Frontal cortex (tissue), 4 donors: ENCODE data around the gene SLC26A11. TPM values are rescaled to one million over a fixed set of nuclear protein-coding genes. Genes with fewer than 3 reads are reported as not detected.
"Not testable (repeated sequence)": the region's sequence is repeated elsewhere in the genome, so short reads cannot be mapped to it uniquely, and the experiment has no call there.

Experiments used
- DNase-seq, 2 donors: peaks; one replicate each; pipeline ENCODE4 v3.0.0; 2012; ENCODE audit warnings: low spot score in 2 of 2
- FAIRE-seq: peaks from 2 replicates; lab custom pipeline; 2012; peaks lifted over from hg19 to GRCh38; lab: Jason Lieb, UNC
- total RNA-seq: library from RNA; depleted of rRNA; stranded (reverse); fragments of >200 nt; gene quantifications from one replicate; pipeline ENCODE4 v1.2.3, GENCODE V29; 2014
- donor health status: control.
- donor health status: control.
- donor health status: control.

The SLC26A11 gene
- total RNA-seq, 1 donor from 2014 or later = 9.8 TPM

DNA sequence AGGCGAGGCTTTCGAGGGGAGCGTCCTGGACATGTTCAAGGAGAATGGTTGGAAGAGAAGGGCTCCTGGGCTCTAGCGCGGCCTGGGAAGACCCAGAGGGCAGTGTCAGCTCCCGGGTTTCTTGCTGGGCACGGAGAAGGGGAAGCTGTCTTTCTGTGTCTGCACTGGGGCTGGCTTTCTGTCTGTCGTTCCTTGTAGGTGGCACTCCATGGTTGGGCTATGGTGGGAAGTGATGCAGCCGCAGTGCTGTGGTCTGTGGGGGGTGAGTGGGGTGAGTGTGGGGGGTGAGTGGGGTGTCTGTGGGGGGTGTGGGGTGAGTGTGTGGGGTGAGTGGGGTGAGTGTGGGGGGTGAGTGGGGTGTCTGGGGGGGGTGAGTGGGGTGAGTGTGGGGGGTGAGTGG, 54.1 kb downstream of the SLC26A11 start:
- FAIRE-seq = no peak

DNA sequence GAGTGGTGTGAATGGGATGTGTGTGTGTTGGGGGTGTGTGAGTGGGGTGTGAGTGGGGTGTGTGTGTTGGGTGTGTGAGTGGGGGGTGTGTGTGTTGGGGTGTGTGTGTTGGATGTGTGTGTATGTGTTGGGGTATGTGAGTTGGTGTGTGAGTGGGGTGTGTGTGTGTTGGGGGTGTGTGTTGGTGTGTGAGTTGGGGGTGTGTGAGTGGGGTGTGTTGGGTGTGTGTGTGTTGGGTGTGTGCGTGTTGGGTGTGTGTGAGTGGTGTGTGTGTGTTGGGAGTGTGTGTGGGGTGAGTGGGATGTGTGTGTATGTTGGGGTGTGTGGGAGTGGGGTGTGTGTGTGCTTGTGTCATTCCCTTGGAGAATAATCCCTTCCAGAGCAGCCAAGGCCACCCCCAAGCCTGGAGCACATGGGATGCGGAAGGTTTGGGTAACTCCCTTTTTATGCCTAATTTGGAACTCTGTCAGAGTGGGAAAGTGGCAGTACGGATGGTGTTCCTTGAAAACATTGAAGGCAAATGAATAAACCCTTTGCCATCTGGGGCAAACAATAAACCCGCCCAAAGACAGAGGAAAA, 54.7 kb downstream of the SLC26A11 start:
- DNase-seq (no peak), FAIRE-seq (no peak)

More for the DNA sequence above, 54.1 kb downstream of the SLC26A11 start:
- no peak for DNase-seq

DNA sequence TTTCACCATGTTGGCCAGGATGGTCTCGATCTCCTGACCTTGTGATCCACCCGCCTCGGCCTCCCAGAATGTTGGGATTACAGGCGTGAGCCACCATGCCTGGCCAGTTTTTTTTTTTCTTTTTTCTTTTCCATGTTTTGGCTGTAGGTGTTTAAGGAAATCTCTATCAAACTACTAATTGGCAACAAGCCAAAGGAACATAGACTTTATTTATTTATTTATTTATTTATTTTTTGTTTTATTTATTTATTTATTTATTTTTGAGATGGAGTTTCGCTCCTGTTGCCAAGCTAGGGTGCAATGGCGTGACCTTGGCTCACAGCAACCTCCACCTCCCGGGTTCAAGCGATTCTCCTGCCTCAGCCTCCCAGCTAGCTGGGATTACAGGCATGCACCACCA, 55.6 kb downstream of the SLC26A11 start:
- not testable (repeated sequence) for DNase-seq, FAIRE-seq

DNA sequence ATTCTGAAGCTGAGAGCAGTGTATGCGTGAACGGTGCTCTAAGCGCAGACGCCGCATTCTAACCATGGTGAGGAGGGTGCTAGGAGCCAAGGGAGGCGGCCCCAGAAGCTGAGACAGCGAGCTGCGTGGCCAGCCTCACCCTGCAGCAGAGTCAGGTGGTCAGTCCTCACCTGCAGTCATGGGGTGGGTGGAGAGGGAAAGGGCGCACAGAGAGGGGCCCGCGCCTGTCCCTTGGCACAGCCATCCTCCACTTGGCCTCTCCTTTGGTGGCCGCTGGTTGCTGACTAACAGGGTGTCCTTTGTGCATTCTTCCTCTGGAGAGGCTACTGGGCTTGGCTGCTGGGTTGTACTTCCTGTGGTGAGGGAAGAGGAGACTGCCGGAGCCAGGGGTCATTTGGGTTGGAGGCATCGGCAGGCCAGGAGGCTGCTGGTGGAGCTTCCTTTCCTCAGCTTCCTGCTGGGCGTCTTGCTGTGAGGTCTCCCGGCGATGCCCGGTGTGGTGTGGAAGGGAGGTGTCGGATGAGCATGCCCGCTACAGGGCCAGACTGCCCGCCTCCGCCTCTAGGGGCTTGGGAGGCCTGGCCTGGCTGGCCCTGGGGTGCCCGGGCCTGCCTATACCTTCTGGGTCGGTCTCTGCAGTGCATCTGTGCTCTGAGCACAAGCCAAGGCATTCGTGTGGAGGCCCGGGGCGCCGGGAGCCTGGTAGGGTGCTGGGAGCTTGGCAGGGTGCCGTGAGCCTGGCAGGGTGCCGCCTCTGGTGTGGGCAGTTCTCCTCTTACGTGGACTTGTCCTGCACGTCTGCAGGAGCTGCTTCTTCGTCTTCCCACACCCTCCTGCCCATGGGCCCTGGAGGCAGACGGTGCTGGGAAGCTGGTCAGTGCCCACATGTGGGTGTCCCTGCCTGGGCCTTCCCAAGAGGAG, 57.8 kb downstream of the SLC26A11 start:
- FAIRE-seq (no peak), DNase-seq (peak in 1 of 2 donors; percentile 66)

DNA sequence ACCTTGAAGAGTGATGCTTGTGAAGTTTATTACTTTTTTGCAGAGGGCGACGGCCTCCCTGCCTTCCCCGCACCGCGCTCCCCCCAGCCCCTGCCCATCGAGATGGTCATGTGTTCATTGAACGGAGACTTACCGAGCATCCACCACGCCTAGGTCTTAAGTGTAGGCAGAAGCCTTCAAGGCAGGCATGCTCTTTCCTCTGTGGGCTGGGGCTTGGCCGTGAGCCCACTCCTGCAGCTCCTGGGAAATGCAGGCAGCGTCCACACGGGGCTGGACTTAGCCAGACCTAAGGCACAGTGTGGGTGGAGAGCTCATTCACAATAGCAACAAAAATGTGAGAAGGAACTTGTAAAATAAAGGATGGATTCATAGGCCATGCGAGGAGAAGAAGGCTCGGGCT, 59.7 kb downstream of the SLC26A11 start:
- DNase-seq (no peak), FAIRE-seq (no peak)

DNA sequence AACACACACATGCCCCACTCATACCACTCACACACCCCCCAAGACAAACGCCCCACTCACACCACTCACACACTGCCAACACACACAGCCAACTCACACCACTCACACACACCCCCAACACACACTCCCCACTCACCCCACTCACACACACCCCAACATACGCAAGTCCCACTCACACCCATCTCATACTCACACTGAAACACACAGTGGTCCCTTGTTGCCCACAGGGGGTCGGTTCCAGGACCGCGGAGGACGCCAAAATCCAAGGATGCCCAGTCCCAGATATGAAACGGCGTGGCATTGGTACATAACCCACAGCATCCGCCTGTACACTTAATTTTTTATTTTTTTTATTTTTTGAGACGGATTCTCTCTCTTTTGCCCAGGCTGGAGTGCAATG, 61.3 kb downstream of the SLC26A11 start:
- no peak for DNase-seq
- FAIRE-seq = no peak

DNA sequence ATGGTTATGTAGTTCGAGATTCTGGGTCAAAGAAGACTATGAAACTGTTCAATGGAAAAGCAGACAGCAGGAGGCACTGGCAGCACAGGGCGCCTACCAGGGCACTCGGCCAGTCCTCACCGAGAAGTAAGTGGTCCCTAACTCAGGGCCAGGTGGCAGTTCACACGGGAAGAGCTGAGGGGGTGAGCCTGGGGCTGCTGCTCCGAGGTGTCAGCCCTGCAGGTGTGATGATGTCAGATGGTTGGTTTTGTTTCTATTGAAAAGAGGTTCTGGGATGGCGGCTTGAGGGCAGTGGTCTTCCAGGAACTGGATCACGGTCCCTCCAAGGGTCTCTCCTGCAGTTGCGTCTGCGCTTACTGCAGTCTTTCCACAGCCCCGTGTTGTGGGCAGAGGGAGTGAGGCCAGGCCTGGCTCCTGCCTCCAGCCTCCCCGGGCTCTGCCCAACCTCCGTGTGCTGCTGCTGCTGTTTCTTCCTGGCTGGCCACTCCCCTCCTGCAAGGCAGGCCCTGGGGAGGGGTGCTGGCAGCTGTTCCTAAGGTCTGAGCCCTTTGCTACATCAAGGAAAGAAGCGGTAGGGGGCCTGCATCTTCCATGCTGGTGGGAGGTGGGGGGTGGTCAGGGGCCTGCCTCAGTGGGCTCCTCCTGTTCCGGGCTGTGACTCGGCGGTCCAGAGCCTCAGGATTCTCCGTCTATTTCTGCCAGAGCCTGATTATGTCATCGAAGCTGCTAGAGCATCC, 63.1 kb downstream of the SLC26A11 start:
- DNase-seq (no peak), FAIRE-seq (no peak)

DNA sequence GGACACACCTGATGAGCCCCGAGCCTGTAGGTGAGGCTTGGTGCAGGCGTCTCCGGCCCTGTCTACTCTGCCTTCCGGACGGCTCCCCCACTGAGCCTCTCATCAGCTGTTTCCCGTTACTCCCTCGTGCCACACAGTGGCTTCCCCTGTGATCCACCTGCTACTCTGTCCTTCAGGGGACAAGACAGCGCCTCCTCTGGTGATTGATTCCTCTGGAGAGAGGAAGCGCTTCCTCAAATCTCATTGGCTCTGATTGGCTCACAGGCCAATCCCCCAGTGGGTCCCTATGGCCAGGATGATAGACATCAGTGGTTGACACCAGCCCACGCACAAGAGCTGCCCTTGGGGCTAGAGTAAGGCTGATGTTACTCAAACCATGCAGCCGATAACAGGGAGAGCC, 64.4 kb downstream of the SLC26A11 start:
- DNase-seq = no peak
- no peak for FAIRE-seq

DNA sequence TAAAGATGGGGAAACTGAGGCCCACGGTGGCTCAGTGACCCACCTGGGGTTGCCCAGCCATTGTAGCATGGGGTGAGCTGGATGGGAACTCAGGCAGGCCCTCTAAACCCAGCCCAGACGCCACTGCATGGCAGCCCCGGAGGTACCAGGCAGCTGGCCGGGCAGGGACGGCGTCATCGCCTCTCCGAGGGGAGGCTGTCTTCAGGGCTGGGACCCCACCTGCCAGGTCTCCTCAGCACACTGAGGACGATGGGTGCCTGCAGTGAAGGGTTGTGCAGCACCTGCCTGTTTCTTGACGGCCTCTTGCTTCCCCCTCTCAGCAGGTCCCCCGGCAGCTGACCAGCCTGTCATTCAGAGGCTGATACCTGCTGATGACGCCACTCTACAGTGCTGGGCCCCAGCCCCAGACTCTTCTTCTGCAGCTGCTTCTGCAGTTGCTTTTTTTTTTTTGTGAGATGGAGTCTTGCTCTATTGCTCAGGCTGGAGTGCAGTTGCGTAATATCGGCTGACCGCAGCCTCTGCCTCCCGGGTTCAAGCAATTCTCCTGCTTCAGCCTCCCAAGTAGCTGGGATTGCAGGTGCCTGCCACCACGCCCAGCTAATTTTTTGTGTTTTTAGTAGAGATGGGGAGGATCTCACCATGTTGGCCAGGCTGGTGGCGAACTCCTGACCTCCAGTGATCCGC, 65.2 kb downstream of the SLC26A11 start:
- FAIRE-seq (no peak), DNase-seq (no peak)

DNA sequence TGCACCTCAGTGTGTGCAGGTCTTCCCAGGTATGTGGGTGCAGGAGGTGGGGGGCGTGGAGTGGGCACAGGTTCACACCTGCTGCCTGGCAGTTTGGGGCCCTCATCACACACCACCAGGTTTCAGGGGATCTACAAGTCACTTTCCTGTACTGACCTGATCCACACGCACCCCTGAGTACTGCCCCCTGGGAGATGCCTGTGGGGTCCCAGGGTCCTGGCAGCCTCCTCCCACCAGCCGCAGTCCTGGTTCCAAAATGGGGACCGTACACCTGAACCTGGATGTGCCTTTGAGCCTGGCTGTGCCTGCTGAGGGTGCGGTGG, 66.4 kb downstream of the SLC26A11 start:
- no peak for FAIRE-seq
- no peak for DNase-seq

DNA sequence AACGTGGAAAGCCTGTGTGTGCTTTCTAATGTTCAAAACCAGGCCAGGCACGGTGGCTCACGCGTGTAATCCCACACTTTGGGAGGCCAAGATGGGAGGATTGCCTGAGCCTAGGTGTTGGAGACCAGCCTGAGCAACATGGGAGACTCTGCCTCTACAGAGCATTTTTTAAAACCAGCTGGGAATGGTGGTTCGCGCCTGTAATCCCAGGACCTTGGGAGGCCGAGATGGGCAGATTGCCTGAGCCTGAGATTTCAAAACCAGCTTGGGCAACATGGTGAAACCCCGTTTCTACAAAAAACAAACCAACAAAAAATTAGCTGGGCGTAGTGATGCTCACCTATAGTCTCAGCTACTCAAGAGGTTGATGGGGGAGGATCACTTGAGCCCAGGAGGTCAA, 66.8 kb downstream of the SLC26A11 start:
- DNase-seq (no peak), FAIRE-seq (no peak)

DNA sequence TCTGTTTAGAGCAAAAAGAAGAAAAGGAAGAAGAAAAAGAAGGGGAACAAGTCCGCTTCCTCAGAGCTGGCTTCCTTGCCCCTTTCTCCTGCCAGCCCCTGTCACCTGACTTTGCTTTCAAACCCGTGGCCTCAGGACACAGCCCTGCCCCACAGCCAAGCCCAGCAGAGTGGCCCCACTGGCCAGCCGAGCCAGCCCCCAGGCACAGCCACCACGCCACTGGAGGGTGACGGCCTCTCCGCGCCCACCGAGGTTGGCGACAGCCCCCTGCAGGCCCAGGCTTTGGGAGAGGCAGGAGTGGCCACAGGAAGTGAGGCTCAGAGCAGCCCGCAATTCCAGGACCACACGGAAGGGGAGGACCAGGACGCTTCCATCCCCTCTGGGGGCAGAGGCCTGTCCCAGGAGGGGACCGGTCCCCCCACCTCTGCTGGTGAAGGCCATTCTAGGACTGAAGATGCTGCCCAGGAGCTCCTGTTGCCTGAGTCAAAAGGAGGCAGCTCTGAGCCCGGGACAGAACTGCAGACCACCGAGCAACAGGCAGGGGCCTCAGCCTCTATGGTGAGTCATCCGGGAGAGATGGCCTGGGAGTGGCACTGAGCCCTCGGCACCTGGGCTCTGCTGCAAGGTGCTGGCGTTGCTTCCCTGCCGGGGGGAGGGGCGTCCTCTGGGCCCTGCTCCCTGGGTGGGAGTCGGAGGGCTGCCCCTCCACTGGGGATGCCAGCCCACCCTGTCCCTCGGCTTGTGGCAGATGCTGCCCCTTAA, 67.8 kb downstream of the SLC26A11 start:
- no peak for DNase-seq
- FAIRE-seq = no peak

DNA sequence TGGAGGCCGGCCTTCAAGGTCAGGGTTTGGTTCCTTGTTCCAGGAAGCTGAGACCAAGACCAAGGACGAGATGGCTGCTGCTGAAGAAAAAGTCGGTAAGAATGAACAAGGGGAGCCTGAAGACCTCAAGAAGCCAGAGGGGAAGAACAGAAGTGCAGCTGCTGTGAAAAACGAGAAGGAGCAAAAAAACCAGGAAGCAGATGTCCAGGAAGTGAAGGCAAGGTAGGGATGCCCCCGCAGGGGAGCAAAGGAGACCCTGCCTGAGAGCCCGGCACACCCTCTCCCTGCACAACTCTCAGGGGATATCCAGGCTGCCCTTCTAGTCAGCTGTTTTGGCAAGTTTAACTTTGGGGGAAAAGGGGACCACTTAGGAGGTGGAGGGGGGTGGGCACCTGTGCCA, 69.4 kb downstream of the SLC26A11 start:
- DNase-seq (no peak), FAIRE-seq (no peak)

DNA sequence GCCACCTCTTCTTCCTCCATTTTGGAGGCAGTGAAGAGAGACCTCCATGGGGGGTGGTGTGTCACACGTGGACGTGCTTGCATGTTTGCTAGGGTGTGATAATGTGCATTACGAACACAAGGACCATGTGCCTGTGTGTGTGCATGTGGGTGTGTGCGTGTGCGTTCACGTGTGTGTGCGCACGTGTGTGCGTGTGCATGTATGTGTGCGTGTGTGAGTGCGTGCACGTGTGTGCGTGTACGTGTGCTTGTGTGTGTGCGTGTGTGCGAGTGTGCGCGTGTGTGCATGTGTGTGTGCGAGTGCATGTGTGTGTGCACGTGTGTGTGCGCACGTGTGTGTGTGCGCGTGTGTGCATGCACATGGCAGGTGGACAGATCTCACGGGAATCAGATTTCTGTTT, 69.9 kb downstream of the SLC26A11 start:
- FAIRE-seq = no peak
- DNase-seq = no peak

DNA sequence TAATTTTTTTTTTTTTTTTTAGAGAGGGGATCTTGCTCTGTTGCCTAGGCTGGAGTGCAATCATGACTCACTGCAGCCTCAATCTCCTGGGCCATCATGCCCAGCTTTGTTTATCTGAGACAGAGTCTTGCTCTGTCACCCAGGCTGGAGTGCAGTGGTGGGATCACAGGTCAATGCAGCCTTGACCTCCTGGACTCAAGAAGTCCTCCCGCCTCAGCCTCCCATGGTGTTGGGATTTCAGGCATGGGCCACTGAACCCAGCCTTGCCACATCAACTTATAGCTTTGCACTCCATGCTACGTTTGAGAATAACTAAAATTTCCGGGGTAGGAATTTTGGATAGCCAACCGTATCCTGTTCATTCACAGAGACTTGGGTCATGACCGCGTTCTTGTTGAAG, 71.0 kb downstream of the SLC26A11 start:
- DNase-seq (no peak), FAIRE-seq (no peak)

DNA sequence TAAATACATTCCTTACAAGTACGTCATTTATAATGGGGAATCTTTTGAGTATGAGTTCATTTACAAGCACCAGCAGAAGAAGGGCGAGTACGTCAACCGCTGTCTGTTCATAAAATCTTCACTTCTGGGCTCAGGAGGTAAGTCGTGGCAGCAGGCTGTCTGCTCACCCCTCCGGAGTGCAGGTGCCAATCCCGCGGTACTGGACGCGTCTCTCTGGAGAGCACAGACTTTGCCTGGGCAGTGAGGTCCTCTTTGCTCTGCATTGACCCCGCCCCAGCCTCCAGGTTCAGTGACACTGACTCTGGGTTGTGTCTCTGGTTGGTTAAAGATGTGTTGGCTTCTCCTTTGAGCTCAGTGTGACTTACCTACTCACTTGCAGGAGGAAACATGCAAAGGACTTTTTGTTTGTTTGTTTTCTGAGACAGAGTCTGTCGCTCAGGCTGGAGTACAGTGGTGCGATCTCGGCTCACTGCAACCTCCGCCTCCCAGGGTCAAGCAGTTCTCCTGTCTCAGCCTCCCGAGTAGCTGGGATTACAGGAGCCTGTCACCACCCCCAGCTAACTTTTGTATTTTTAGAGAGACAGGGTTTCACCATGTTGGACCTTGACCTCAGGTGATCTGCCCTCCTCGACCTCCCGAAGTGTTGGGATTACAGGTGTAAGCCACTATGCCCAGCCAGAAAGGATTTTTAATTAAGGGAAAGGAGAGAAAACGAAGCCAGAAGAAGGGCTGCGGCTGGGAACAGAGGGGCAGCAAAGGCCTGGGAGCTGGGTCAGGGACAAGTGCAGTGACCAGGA, 71.7 kb downstream of the SLC26A11 start:
- DNase-seq (no peak), FAIRE-seq (no peak)

DNA sequence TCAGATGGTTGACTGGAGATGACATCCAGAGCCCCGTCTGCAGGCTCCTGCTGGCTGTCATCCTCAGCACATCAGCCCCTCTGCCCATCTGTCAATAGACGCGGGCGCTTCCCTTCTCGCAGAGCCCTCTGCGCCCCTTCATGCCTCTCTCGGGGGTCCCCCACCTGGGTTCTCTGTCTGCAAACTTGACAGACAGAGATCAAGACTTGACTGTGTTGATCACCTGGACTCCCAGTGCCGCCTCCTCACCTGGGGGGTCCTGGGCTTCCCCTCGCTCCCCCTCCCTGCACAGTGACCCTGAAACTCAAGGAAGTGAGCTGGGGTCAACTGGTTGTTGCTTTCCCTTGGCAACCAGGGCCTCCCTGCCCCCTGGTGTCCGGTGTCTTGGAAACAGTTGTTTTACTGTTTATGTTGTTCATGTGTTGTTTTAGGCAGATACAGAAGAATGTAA, 72.3 kb downstream of the SLC26A11 start:
- DNase-seq (no peak), FAIRE-seq (no peak)

DNA sequence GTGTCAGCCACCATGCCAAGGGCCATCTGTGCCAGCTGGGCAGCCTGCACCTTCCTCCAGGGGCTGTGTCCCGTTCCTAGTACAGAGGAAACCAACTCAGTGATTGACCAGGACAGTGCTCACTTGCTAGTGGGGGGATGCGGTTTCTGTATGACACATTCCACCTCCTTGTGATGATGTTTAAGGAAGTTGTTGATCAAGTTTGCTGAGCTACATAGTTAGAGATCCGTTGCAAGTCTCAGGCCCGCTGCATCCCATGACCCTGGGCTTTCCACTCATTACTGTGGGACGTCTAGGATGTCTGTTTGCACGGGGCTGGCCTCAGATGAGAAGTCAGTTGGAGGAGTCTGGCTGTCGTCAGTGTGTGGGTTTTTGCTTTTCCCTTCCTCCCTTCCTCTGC, 74.0 kb downstream of the SLC26A11 start:
- DNase-seq (no peak), FAIRE-seq (no peak)

DNA sequence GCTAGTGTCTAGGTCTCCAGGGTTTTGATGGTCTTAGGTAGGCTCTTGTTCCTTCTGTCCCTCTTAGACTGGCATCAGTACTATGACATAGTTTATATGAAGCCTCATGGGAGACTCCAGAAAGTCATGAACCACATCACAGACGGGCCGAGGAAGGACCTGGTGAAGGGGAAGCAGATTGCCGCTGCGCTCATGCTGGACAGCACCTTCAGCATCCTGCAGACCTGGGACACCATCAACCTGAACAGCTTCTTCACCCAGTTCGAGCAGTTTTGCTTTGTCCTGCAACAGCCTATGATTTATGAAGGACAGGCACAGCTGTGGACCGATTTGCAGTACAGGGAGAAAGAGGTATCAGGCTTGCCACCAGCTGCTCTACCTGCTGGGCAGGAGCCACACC, 74.4 kb downstream of the SLC26A11 start:
- FAIRE-seq (no peak), DNase-seq (no peak)
